HG02938 (cell line): ENCODE data around the gene PRAMEF11.
"Not testable (repeated sequence)": the region's sequence is repeated elsewhere in the genome, so short reads cannot be mapped to it uniquely, and the experiment has no call there.

Experiments
- ATAC-seq: cut with Tn5 transposase; IDR thresholded peaks from one replicate; pipeline ENCODE4 v1.9.1; 2021; ENCODE audit warnings: mild to moderate bottlenecking, moderate library complexity; ENCODE audit not compliant: unreplicated experiment

The PRAMEF11 gene

GRCh38 chr1:12831310-12831709 lies at the start of gene PRAMEF11:
Gene PRAMEF11 (minus strand): TSS chr1:12831410. CDS start chr1:12828789, 2,621 bp downstream.
- ATAC-seq, result not testable (repeated sequence)

- not testable (repeated sequence) for ATAC-seq
These were observed 47.2 kb upstream of the PRAMEF11 start for GRCh38 chr1:12878453-12878852.

- ATAC-seq, result not testable (repeated sequence)
These were observed 32.1 kb upstream of the PRAMEF11 start for GRCh38 chr1:12863131-12863880.

- ATAC-seq, result not testable (repeated sequence)
These were observed 25.6 kb upstream of the PRAMEF11 start, which contains the start of gene PRAMEF2 for GRCh38 chr1:12856786-12857185. Gene PRAMEF2 (plus strand): TSS chr1:12857086. CDS start chr1:12859010, 1,924 bp downstream.

- no peak for ATAC-seq
These were observed 20.6 kb upstream of the PRAMEF11 start for GRCh38 chr1:12851779-12852178.

GRCh38 chr1:12848620-12849019 lies 17.4 kb upstream of the PRAMEF11 start, which contains the start of gene HNRNPCL1:
Gene HNRNPCL1 (minus strand): TSS chr1:12848720. CDS start chr1:12848289, 431 bp downstream.
- ATAC-seq, result not testable (repeated sequence)

GRCh38 chr1:12833251-12833650 lies 2.0 kb upstream of the PRAMEF11 start:
- ATAC-seq, result not testable (repeated sequence)

- ATAC-seq, result not testable (repeated sequence)
These were observed 12.1 kb downstream of the PRAMEF11 start for GRCh38 chr1:12819061-12819460.

GRCh38 chr1:12811409-12811784 lies 19.8 kb downstream of the PRAMEF11 start:
- ATAC-seq, result no peak

- no peak for ATAC-seq
These were observed 20.4 kb downstream of the PRAMEF11 start for GRCh38 chr1:12810691-12811408.

GRCh38 chr1:12809933-12810332 lies 21.3 kb downstream of the PRAMEF11 start:
- no peak for ATAC-seq

- no peak for ATAC-seq
These were observed 31.5 kb downstream of the PRAMEF11 start for GRCh38 chr1:12799730-12800129.

GRCh38 chr1:12798911-12799310 lies 32.3 kb downstream of the PRAMEF11 start:
- no peak for ATAC-seq

- ATAC-seq, result not testable (repeated sequence)
These were observed 40.1 kb downstream of the PRAMEF11 start, which contains the start of gene PRAMEF1 for GRCh38 chr1:12791097-12791496. Gene PRAMEF1 (plus strand): TSS chr1:12791397. CDS start chr1:12793228, 1,831 bp downstream.

- not testable (repeated sequence) for ATAC-seq
These were observed 46.5 kb downstream of the PRAMEF11 start for GRCh38 chr1:12784729-12785128.

- ATAC-seq, result not testable (repeated sequence)
These were observed 47.4 kb downstream of the PRAMEF11 start for GRCh38 chr1:12783783-12784182.

GRCh38 chr1:12781488-12781887 lies 49.7 kb downstream of the PRAMEF11 start:
- not testable (repeated sequence) for ATAC-seq

GRCh38 chr1:12778907-12779306 lies 52.3 kb downstream of the PRAMEF11 start:
- ATAC-seq, result no peak

GRCh38 chr1:12778061-12778460 lies 53.1 kb downstream of the PRAMEF11 start:
- ATAC-seq, result no peak

GRCh38 chr1:12776801-12777557 lies 54.2 kb downstream of the PRAMEF11 start:
- no peak for ATAC-seq

GRCh38 chr1:12775443-12775842 lies 55.8 kb downstream of the PRAMEF11 start:
- no peak for ATAC-seq
